Skin epidermis (tissue), 12 donors: Measurements from ENCODE around the gene PIK3CA.

ENCODE experiments used
- H3K27ac ChIP-seq, 21 experiments: fragments of 200-600 bp; sonication (generic) in 11 of 21; one replicate each; pipeline ENCODE4 v1.5.0; 2020; ENCODE audit warnings: mild to moderate bottlenecking in 3 of 21, inconsistent platforms in 2 of 21, moderate library complexity in 2 of 21
- H3K4me3 ChIP-seq, 7 experiments: fragments of 200-600 bp; sonication (generic) in 2 of 7; one replicate each; pipeline ENCODE4 v1.5.0; 2020; ENCODE audit warnings: inconsistent platforms in 2 of 7, mild to moderate bottlenecking in 2 of 7, moderate library complexity in 1 of 7

Gene PIK3CA

GRCh38 chr3:179151474-179151873 lies 3.3 kb downstream of the PIK3CA start:
- Histone ChIP-seq H3K4me3 (no peak overlapping the region), H3K27ac (no peak overlapping the region)

- H3K27ac ChIP-seq = no peak overlapping the region
- no peak overlapping the region for H3K4me3 ChIP-seq
Measured at GRCh38 chr3:179156170-179156569, 8.0 kb downstream of the PIK3CA start.

GRCh38 chr3:179156775-179157174 lies 8.6 kb downstream of the PIK3CA start:
- Histone ChIP-seq H3K4me3 (no peak overlapping the region), H3K27ac (no peak overlapping the region)

GRCh38 chr3:179158336-179159039 lies 10.3 kb downstream of the PIK3CA start:
- H3K4me3 ChIP-seq = no peak overlapping the region
- no peak overlapping the region for H3K27ac ChIP-seq

- H3K27ac ChIP-seq = no peak overlapping the region
Measured at GRCh38 chr3:179163503-179163902, 15.3 kb downstream of the PIK3CA start.

GRCh38 chr3:179164857-179165256 lies 16.7 kb downstream of the PIK3CA start:
- Histone ChIP-seq H3K27ac (no peak overlapping the region), H3K4me3 (no peak overlapping the region)

More at GRCh38 chr3:179163503-179163902, 15.3 kb downstream of the PIK3CA start:
- H3K4me3 ChIP-seq = no peak overlapping the region

GRCh38 chr3:179166561-179167201 lies 18.5 kb downstream of the PIK3CA start:
- Histone ChIP-seq H3K4me3 (no peak overlapping the region), H3K27ac (no peak overlapping the region)

- Histone ChIP-seq H3K4me3 (no peak overlapping the region), H3K27ac (no peak overlapping the region)
Measured at GRCh38 chr3:179168918-179169317, 20.8 kb downstream of the PIK3CA start.

- Histone ChIP-seq H3K4me3 (no peak overlapping the region), H3K27ac (no peak overlapping the region)
Measured at GRCh38 chr3:179172546-179172945, 24.4 kb downstream of the PIK3CA start.

GRCh38 chr3:179174316-179174715 lies 26.2 kb downstream of the PIK3CA start:
- no peak overlapping the region for H3K4me3 ChIP-seq
- H3K27ac ChIP-seq = no peak overlapping the region

- Histone ChIP-seq H3K27ac (peak overlapping the region in 1 of 21 experiments; percentile 8), H3K4me3 (no peak overlapping the region)
Measured at GRCh38 chr3:179174898-179175297, 26.7 kb downstream of the PIK3CA start.

- H3K4me3 ChIP-seq = no peak overlapping the region
- H3K27ac ChIP-seq = peak overlapping the region in 1 of 21 experiments; percentile 8
Measured at GRCh38 chr3:179175358-179175757, 27.2 kb downstream of the PIK3CA start.

- H3K27ac ChIP-seq = no peak overlapping the region
- H3K4me3 ChIP-seq = no peak overlapping the region
Measured at GRCh38 chr3:179177611-179178010, 29.5 kb downstream of the PIK3CA start.

GRCh38 chr3:179179256-179179655 lies 31.1 kb downstream of the PIK3CA start:
- peak overlapping the region in 1 of 21 experiments; percentile 34 for H3K27ac ChIP-seq
- no peak overlapping the region for H3K4me3 ChIP-seq

GRCh38 chr3:179179979-179180759 lies 32.0 kb downstream of the PIK3CA start:
- no peak overlapping the region for H3K4me3 ChIP-seq
- H3K27ac ChIP-seq = peak overlapping the region in 5 of 21 experiments; percentile 25 to 69 (median 59)

- H3K27ac ChIP-seq = peak overlapping the region in 6 of 21 experiments; percentile 6 to 69 (median 42)
- no peak overlapping the region for H3K4me3 ChIP-seq
Measured at GRCh38 chr3:179181021-179181472, 32.9 kb downstream of the PIK3CA start.

GRCh38 chr3:179181993-179182551 lies 33.9 kb downstream of the PIK3CA start:
- H3K27ac ChIP-seq = peak overlapping the region in 6 of 21 experiments; percentile 2 to 69 (median 30)
- H3K4me3 ChIP-seq = no peak overlapping the region

- H3K4me3 ChIP-seq = no peak overlapping the region
Measured at GRCh38 chr3:179182902-179183301, 34.7 kb downstream of the PIK3CA start.

GRCh38 chr3:179184826-179185225 lies 36.7 kb downstream of the PIK3CA start:
- Histone ChIP-seq H3K4me3 (no peak overlapping the region), H3K27ac (no peak overlapping the region)

More at GRCh38 chr3:179182902-179183301, 34.7 kb downstream of the PIK3CA start:
- no peak overlapping the region for H3K27ac ChIP-seq

- H3K27ac ChIP-seq = no peak overlapping the region
- H3K4me3 ChIP-seq = no peak overlapping the region
Measured at GRCh38 chr3:179186426-179186825, 38.3 kb downstream of the PIK3CA start.
